Measurements from ENCODE around the gene LTBP3. TPM values are rescaled to one million over a fixed set of nuclear protein-coding genes. Genes with fewer than 3 reads are reported as not detected.

The LTBP3 gene
- total RNA-seq, 1 experiment from 2014 or later: 248 TPM

GRCh38 chr11:65530157-65530496 is 28.0 kb downstream of the LTBP3 start:
- Histone ChIP-seq H3K27me3 (ENCODE audit: insufficient read depth, low read length) (no peaks in the 10 kb centered on the region), H3K79me2 (ENCODE audit: insufficient read depth, low read length) (peaks cover 20% of the 10 kb centered on the region), H3K9me3 (ENCODE audit: control insufficient read depth in 1 of 2, insufficient read depth in 1 of 2, low read depth in 1 of 2, low read length in 2 of 2) (no peaks in the 10 kb centered on the region), H3K9me2 (ENCODE audit: insufficient read depth) (no peaks in the 10 kb centered on the region), H4K20me1 (ENCODE audit: insufficient read depth) (no peaks in the 10 kb centered on the region), H3K4me3 (replicated peaks in 1 of 2; ENCODE audit: low read depth in 1 of 2, low read length in 2 of 2) (no peak overlapping the region), H3K4me1 (ENCODE audit: control insufficient read depth in 1 of 2, insufficient read depth in 2 of 2, low read length in 2 of 2) (peaks cover 0 to 11% of the 10 kb centered on the region in 2 experiments; a peak in 2 of 4 replicates), H3K27ac (ENCODE audit: low read depth, low read length) (no peak overlapping the region), H3K4me2 (ENCODE audit: low read length) (no peak overlapping the region), H3K9ac (ENCODE audit: low read length) (no peak overlapping the region), H2AFZ (ENCODE audit: low read depth, low read length, poor library complexity, severe bottlenecking) (no peak overlapping the region), H3K36me3 (ENCODE audit: control insufficient read depth in 1 of 2, insufficient read depth in 2 of 2, low read length in 2 of 2) (peaks cover 11 to 42% of the 10 kb centered on the region in 2 experiments; a peak in 3 of 4 replicates)
- DNase-seq (ENCODE audit: low read depth, low spot score): no peak
- ChIA-PET POLR2A (interaction anchor here (2.3 kb wide), 1 partner anchor 11 kb away, joined by 8 read pairs; no protein-coding TSS in a partner anchor), CTCF (interaction anchor here (0.7 kb wide), 1 partner anchor 1408 kb away, joined by 3 read pairs; no protein-coding TSS in a partner anchor), RAD21 (ENCODE audit: low non-redundant PET in 1 of 2, low total read pairs in 2 of 2, uncharacterized antibody in 2 of 2, unreplicated experiment in 2 of 2) (no interaction called here)
- BruUV-seq (replicated peaks): no TSS peak
- intact Hi-C loops (cut with micrococcal nuclease): no loop called here
- TF ChIP-seq ZNF274 (IDR thresholded peaks at IDR 0.05; ENCODE audit: low read depth, low read length): no peak
- TF ChIP-seq POLR2AphosphoS5 (IDR thresholded peaks at IDR 0.05; ENCODE audit: low read depth, low read length): no peak
- peak in 2 of 3 experiments; percentile 57 to 65; a peak in 4 of 6 replicates for TF ChIP-seq CTCF (IDR thresholded peaks at IDR 0.05 in 2 of 3, conservative IDR thresholded peaks at IDR 0.05 in 1 of 3; ENCODE audit: borderline replicate concordance in 1 of 3, insufficient read depth in 1 of 3, low read depth in 2 of 3, low read length in 2 of 3)
- TF ChIP-seq EZH2phosphoT487 (IDR thresholded peaks at IDR 0.05; ENCODE audit: borderline replicate concordance): no peak
- TF ChIP-seq ELF1 (IDR thresholded peaks at IDR 0.05; ENCODE audit: borderline replicate concordance, low read depth): no peak
- TF ChIP-seq ZFX (IDR thresholded peaks at IDR 0.05): no peak
- peak; percentile 76 for ATAC-seq

All from HCT116 (cell line).